ENCODE data around the gene AP3D1. TPM values are rescaled to one million over a fixed set of nuclear protein-coding genes. Genes with fewer than 3 reads are reported as not detected.

Gene AP3D1
- total and polyA plus RNA-seq, 10 donors: 32.8 to 112 (median 96.2) TPM

GRCh38 chr19:2051773-2052704, 99.3 kb downstream of the AP3D1 start:
- Histone ChIP-seq H3K4me1 (peaks cover 69 to 90% (median 84%) of the 10 kb centered on the region in 6 donors), H3K27me3 (replicated peaks in 1 of 7) (no peaks in the 10 kb centered on the region), H3K27ac (peak overlapping the region; percentile 93 to 100 (median 98)), H3K4me3 (peak overlapping the region in 5 of 8 donors; percentile 77 to 99 (median 96)), H3K36me3 (peaks cover 0 to 26% (median 8%) of the 10 kb centered on the region in 6 donors), H3K9me3 (no peaks in the 10 kb centered on the region)
- DNase-seq: peak; percentile 85
- intact Hi-C loops (cut with DNase I; ENCODE audit: low total_unique reads): no loop called here
- 28 to 38% (median 32%) methylated on average over 16 to 18 of the region's 18 CpGs for WGBS, 5 donors
- TF ChIP-seq CTCF (IDR thresholded peaks at IDR 0.05 in 8 of 11, conservative IDR thresholded peaks at IDR 0.05 in 3 of 11) (no peak), POLR2A (IDR thresholded peaks at IDR 0.05) (no peak), POLR2AphosphoS5 (IDR thresholded peaks at IDR 0.05) (no peak)

GRCh38 chr19:2050991-2051772, 100.2 kb downstream of the AP3D1 start, which contains the start of gene MKNK2:
TSS of gene MKNK2 (minus strand) at chr19:2051244. CDS start at chr19:2050851, 393 bp downstream.
- intact Hi-C loops (cut with DNase I; ENCODE audit: low total_unique reads): no loop called here
- peak within 1 kb of the TSS; percentile 93 to 100 (median 98) for H3K27ac ChIP-seq
- H3K9me3 ChIP-seq: no peaks in the 10 kb centered on the region
- peaks cover 0 to 35% (median 17%) of the 10 kb centered on the region in 6 donors for H3K36me3 ChIP-seq
- 2 to 8% (median 3%) methylated on average over 22 to 93 of the region's 93 CpGs for WGBS, 5 donors
- peaks cover 72 to 90% (median 86%) of the 10 kb centered on the region in 6 donors for H3K4me1 ChIP-seq
- TF ChIP-seq POLR2AphosphoS5 (IDR thresholded peaks at IDR 0.05): peak; percentile 99 to 100 (median 100)
- TF ChIP-seq CTCF (IDR thresholded peaks at IDR 0.05 in 8 of 11, conservative IDR thresholded peaks at IDR 0.05 in 3 of 11): peak; percentile 51 to 91 (median 73)
- peak in 2 of 3 donors; percentile 95 to 100 for TF ChIP-seq POLR2A (IDR thresholded peaks at IDR 0.05)
- peak within 1 kb of the TSS; percentile 77 to 99 (median 94) for H3K4me3 ChIP-seq
- peak; percentile 99 for DNase-seq
- H3K27me3 ChIP-seq (replicated peaks in 1 of 7): no peaks in the 10 kb centered on the region

Other genes starting within 250 kb of the AP3D1 start
- gene ADAT3, start 246.2 kb downstream of the AP3D1 start, total RNA-seq: 10 to 100 TPM in 2 of 7 donors, 1 to 10 TPM in 5; 6.4 to 11.0 (median 8.3) TPM
- gene ADAT3, start 246.2 kb downstream of the AP3D1 start, polyA plus RNA-seq: 1 to 10 TPM; 3.2 to 9.4 (median 4.0) TPM
- 10 to 100 TPM; 45.4 to 92.2 (median 53.6) TPM for gene SCAMP4, start 246.2 kb downstream of the AP3D1 start, total RNA-seq
- 10 to 100 TPM; 13.0 to 29.9 (median 17.9) TPM for gene SCAMP4, start 246.2 kb downstream of the AP3D1 start, polyA plus RNA-seq
- 100 to 1,000 TPM in 3 of 7 donors, 10 to 100 TPM in 4; 72.2 to 115 (median 88.6) TPM for gene CSNK1G2, start 210.4 kb downstream of the AP3D1 start, total RNA-seq
- 100 to 1,000 TPM in 1 of 3 donors, 10 to 100 TPM in 2; 52.5 to 120 (median 99.1) TPM for gene CSNK1G2, start 210.4 kb downstream of the AP3D1 start, polyA plus RNA-seq
- gene BTBD2, start 135.9 kb downstream of the AP3D1 start, total RNA-seq: 10 to 100 TPM; 47.6 to 77.1 (median 65.5) TPM
- 10 to 100 TPM; 29.1 to 53.0 (median 31.2) TPM for gene BTBD2, start 135.9 kb downstream of the AP3D1 start, polyA plus RNA-seq
- 100 to 1,000 TPM; 212 to 389 (median 265) TPM for gene MKNK2, start 100.3 kb downstream of the AP3D1 start, total RNA-seq
- gene MKNK2, start 100.3 kb downstream of the AP3D1 start, polyA plus RNA-seq: 100 to 1,000 TPM in 1 of 3 donors, 10 to 100 TPM in 2; 88.2 to 154 (median 90.0) TPM
- gene MOB3A, start 55.2 kb downstream of the AP3D1 start, total RNA-seq: 100 to 1,000 TPM in 5 of 7 donors, 10 to 100 TPM in 2; 80.8 to 161 (median 124) TPM
- gene MOB3A, start 55.2 kb downstream of the AP3D1 start, polyA plus RNA-seq: 10 to 100 TPM; 24.2 to 48.7 (median 37.6) TPM
- 1 to 10 TPM; 1.9 to 5.8 (median 3.7) TPM for gene IZUMO4, start 54.7 kb downstream of the AP3D1 start, total RNA-seq
- 10 to 100 TPM; 13.6 to 25.9 (median 16.7) TPM for gene IZUMO4, start 54.7 kb downstream of the AP3D1 start, polyA plus RNA-seq
- 10 to 100 TPM; 19.5 to 53.2 (median 36.4) TPM for gene DOT1L, start 12.4 kb upstream of the AP3D1 start, total RNA-seq
- gene DOT1L, start 12.4 kb upstream of the AP3D1 start, polyA plus RNA-seq: 10 to 100 TPM in 1 of 3 donors, 1 to 10 TPM in 2; 3.9 to 20.8 (median 7.5) TPM
- gene PLEKHJ1, start 84.8 kb upstream of the AP3D1 start, total RNA-seq: 10 to 100 TPM; 37.7 to 66.6 (median 45.6) TPM
- gene PLEKHJ1, start 84.8 kb upstream of the AP3D1 start, polyA plus RNA-seq: 100 to 1,000 TPM in 1 of 3 donors, 10 to 100 TPM in 2; 78.5 to 117 (median 91.8) TPM
- gene SF3A2, start 85.3 kb upstream of the AP3D1 start, total RNA-seq: 10 to 100 TPM; 28.5 to 79.7 (median 66.6) TPM
- gene SF3A2, start 85.3 kb upstream of the AP3D1 start, polyA plus RNA-seq: 10 to 100 TPM; 35.1 to 50.4 (median 37.7) TPM
- gene AMH, start 97.8 kb upstream of the AP3D1 start, total RNA-seq: 1 to 10 TPM in 4 of 7 donors, under 1 TPM in 3; 0.79 to 5.7 (median 2.1) TPM
- 1 to 10 TPM in 1 of 3 donors, under 1 TPM in 2; 0.20 to 1.2 (median 0.58) TPM for gene AMH, start 97.8 kb upstream of the AP3D1 start, polyA plus RNA-seq
- 1 to 10 TPM; 1.2 to 4.8 (median 3.4) TPM for gene JSRP1, start 104.9 kb upstream of the AP3D1 start, total RNA-seq
- 1 to 10 TPM; 1.2 to 3.0 (median 2.8) TPM for gene JSRP1, start 104.9 kb upstream of the AP3D1 start, polyA plus RNA-seq
- 10 to 100 TPM in 2 of 7 donors, 1 to 10 TPM in 5; 5.7 to 17.4 (median 6.8) TPM for gene PEAK3, start 130.6 kb upstream of the AP3D1 start, total RNA-seq
- under 1 TPM; 0.30 to 0.93 (median 0.50) TPM for gene PEAK3, start 130.6 kb upstream of the AP3D1 start, polyA plus RNA-seq
- 1 to 10 TPM in 2 of 7 donors, under 1 TPM in 5; 0.26 to 2.6 (median 0.70) TPM for gene LINGO3, start 156.6 kb upstream of the AP3D1 start, total RNA-seq
- 1 to 10 TPM in 1 of 3 donors, under 1 TPM in 2; 0.43 to 1.2 (median 0.82) TPM for gene LINGO3, start 156.6 kb upstream of the AP3D1 start, polyA plus RNA-seq
- 100 to 1,000 TPM in 3 of 7 donors, 10 to 100 TPM in 4; 60.7 to 131 (median 82.8) TPM for gene LSM7, start 177.0 kb upstream of the AP3D1 start, total RNA-seq
- gene LSM7, start 177.0 kb upstream of the AP3D1 start, polyA plus RNA-seq: 100 to 1,000 TPM; 435 to 524 (median 459) TPM
- gene SPPL2B, start 177.1 kb upstream of the AP3D1 start, total RNA-seq: 10 to 100 TPM; 69.7 to 96.4 (median 79.3) TPM
- 100 to 1,000 TPM in 1 of 3 donors, 10 to 100 TPM in 2; 40.5 to 111 (median 72.4) TPM for gene SPPL2B, start 177.1 kb upstream of the AP3D1 start, polyA plus RNA-seq
- 1 to 10 TPM; 1.3 to 4.0 (median 2.9) TPM for gene TMPRSS9, start 208.7 kb upstream of the AP3D1 start, total RNA-seq
- 1 to 10 TPM in 2 of 3 donors, under 1 TPM in 1; 0.70 to 4.3 (median 1.1) TPM for gene TMPRSS9, start 208.7 kb upstream of the AP3D1 start, polyA plus RNA-seq

All from spleen (tissue), 11 donors.